MM.1S (cell line): Measurements from ENCODE around the gene SPRED3.

Experiments
- DNase-seq: peaks from one replicate; pipeline ENCODE4 v3.0.0-alpha.2; 2015
- H2AFZ ChIP-seq: fragments of 300-600 bp; sonication (generic); 2 replicates; pipeline ENCODE4 v1.6.0; 2016; ENCODE audit warnings: antibody characterized with exemption, low read length
- H3F3A ChIP-seq: fragments of 300-600 bp; sonication (generic); 2 replicates; pipeline ENCODE4 v1.6.1; 2016; ENCODE audit warnings: mild to moderate bottlenecking, antibody characterized with exemption, low read length, moderate library complexity, mixed read lengths; ENCODE audit not compliant: insufficient read depth
- H3K27ac ChIP-seq: fragments of 300-600 bp; sonication (generic); 2 replicates; pipeline ENCODE4 v1.5.1; 2016; ENCODE audit warnings: mild to moderate bottlenecking, low read length
- H3K27me3 ChIP-seq: fragments of 300-600 bp; sonication (generic); replicated peaks from 2 replicates; pipeline ENCODE4 v1.6.0; 2016; ENCODE audit warnings: low read length; ENCODE audit not compliant: insufficient read depth
- H3K36me3 ChIP-seq: fragments of 300-600 bp; sonication (generic); replicated peaks from 2 replicates; pipeline ENCODE4 v1.6.1; 2016; ENCODE audit warnings: mild to moderate bottlenecking, low read length, mixed read lengths; ENCODE audit not compliant: insufficient read depth
- H3K4me1 ChIP-seq: fragments of 300-600 bp; sonication (generic); 2 replicates; pipeline ENCODE4 v1.6.1; 2016; ENCODE audit warnings: low read length, mixed read lengths
- H3K4me2 ChIP-seq: fragments of 300-600 bp; sonication (generic); 2 replicates; pipeline ENCODE4 v1.6.0; 2016; ENCODE audit warnings: low read depth, low read length
- H3K4me3 ChIP-seq: fragments of 300-600 bp; sonication (generic); 2 replicates; pipeline ENCODE4 v1.5.1; 2016; ENCODE audit warnings: low read length, mixed read lengths
- H3K79me2 ChIP-seq: fragments of 300-600 bp; sonication (generic); 2 replicates; pipeline ENCODE4 v1.6.1; 2016; ENCODE audit warnings: mixed run types, low read length, mixed read lengths
- H3K9ac ChIP-seq: fragments of 300-600 bp; sonication (generic); 2 replicates; pipeline ENCODE4 v1.6.1; 2016; ENCODE audit warnings: low read length, mixed read lengths
- H3K9me2 ChIP-seq: fragments of 300-600 bp; sonication (generic); replicated peaks from 2 replicates; pipeline ENCODE4 v1.6.1; 2016; ENCODE audit warnings: mild to moderate bottlenecking, low read length, mixed read lengths; ENCODE audit not compliant: insufficient read depth
- H3K9me3 ChIP-seq: fragments of 300-600 bp; sonication (generic); replicated peaks from 2 replicates; pipeline ENCODE4 v1.6.1; 2016; ENCODE audit warnings: mild to moderate bottlenecking, low read length, mixed read lengths; ENCODE audit not compliant: insufficient read depth
- H4K20me1 ChIP-seq: fragments of 300-600 bp; sonication (generic); 2 replicates; pipeline ENCODE4 v1.6.1; 2016; ENCODE audit warnings: mild to moderate bottlenecking, low read length, moderate library complexity, mixed read lengths; ENCODE audit not compliant: insufficient read depth
- EZH2 ChIP-seq: fragments of 300-600 bp; sonication (generic); optimal IDR thresholded peaks from 2 replicates; pipeline ENCODE3; 2017; ENCODE audit warnings: low read depth, mild to moderate bottlenecking, antibody characterized with exemption, low read length, mixed read lengths
- EZH2phosphoT487 ChIP-seq: fragments of 300-600 bp; sonication (generic); IDR thresholded peaks from 2 replicates; pipeline ENCODE4 v1.6.1; 2018; ENCODE audit warnings: antibody characterized with exemption, low read length
- TF ChIP-seq, protein P1 (sequence below): fragments of 300-600 bp; sonication (generic); IDR thresholded peaks from 2 replicates; pipeline ENCODE4 v1.5.1; 2016; ENCODE audit warnings: antibody characterized with exemption, low read length, mixed read lengths

Gene SPRED3

GRCh38 chr19:38386971-38387549 is 1.4 kb upstream of the SPRED3 start:
- H3K4me2 ChIP-seq: peak overlapping the region; percentile 87
- 0 out of 2 replicates have a peak overlapping the region, but pooled peaks have one; percentile 36 for H2AFZ ChIP-seq
- H4K20me1 ChIP-seq: no peaks in the 10 kb centered on the region
- no peak overlapping the region for H3K27ac ChIP-seq
- H3K4me1 ChIP-seq: 0 out of 2 replicates have a peak, but pooled peaks cover 2% of the 10 kb centered on the region
- TF ChIP-seq EZH2: no peak
- TF ChIP-seq, protein P1, sequence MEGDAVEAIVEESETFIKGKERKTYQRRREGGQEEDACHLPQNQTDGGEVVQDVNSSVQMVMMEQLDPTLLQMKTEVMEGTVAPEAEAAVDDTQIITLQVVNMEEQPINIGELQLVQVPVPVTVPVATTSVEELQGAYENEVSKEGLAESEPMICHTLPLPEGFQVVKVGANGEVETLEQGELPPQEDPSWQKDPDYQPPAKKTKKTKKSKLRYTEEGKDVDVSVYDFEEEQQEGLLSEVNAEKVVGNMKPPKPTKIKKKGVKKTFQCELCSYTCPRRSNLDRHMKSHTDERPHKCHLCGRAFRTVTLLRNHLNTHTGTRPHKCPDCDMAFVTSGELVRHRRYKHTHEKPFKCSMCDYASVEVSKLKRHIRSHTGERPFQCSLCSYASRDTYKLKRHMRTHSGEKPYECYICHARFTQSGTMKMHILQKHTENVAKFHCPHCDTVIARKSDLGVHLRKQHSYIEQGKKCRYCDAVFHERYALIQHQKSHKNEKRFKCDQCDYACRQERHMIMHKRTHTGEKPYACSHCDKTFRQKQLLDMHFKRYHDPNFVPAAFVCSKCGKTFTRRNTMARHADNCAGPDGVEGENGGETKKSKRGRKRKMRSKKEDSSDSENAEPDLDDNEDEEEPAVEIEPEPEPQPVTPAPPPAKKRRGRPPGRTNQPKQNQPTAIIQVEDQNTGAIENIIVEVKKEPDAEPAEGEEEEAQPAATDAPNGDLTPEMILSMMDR: no peak
- TF ChIP-seq EZH2phosphoT487: no peak
- H3K9me3 ChIP-seq: no peaks in the 10 kb centered on the region
- H3K79me2 ChIP-seq: no peaks in the 10 kb centered on the region
- peaks cover under 1% of the 10 kb centered on the region; the same call in 1 of the 2 replicates for H3K36me3 ChIP-seq
- no peaks in the 10 kb centered on the region for H3K9me2 ChIP-seq
- no peaks in the 10 kb centered on the region; the same call in 1 of the 2 replicates for H3F3A ChIP-seq
- H3K9ac ChIP-seq: no peak overlapping the region; the same call in 1 of the 2 replicates
- peaks cover 34% of the 10 kb centered on the region for H3K27me3 ChIP-seq
- no peak for DNase-seq
- peak overlapping the region; percentile 60 for H3K4me3 ChIP-seq

GRCh38 chr19:38387550-38388348 is 748 bp upstream of the SPRED3 start, which contains the start of gene GGN:
Gene GGN, minus strand, starts transcription at chr19:38388034. Its CDS starts 773 bp downstream, at chr19:38387261.
- no peaks in the 10 kb centered on the region for H3K9me3 ChIP-seq
- peak; percentile 60 for DNase-seq
- H3K9ac ChIP-seq: no peak within 1 kb of the TSS; the same call in 1 of the 2 replicates
- 0 out of 2 replicates have a peak within 1 kb of the TSS, but pooled peaks have one; percentile 36 for H2AFZ ChIP-seq
- TF ChIP-seq EZH2 (no peak), EZH2phosphoT487 (no peak)
- TF ChIP-seq, protein P1: no peak
- H3K36me3 ChIP-seq: no peaks in the 10 kb centered on the region
- H3K27me3 ChIP-seq: peaks cover 39% of the 10 kb centered on the region
- H3K27ac ChIP-seq: no peak within 1 kb of the TSS
- H3F3A ChIP-seq: no peaks in the 10 kb centered on the region; the same call in 1 of the 2 replicates
- H3K4me1 ChIP-seq: 0 out of 2 replicates have a peak, but pooled peaks cover 2% of the 10 kb centered on the region
- H3K79me2 ChIP-seq: no peaks in the 10 kb centered on the region
- peak within 1 kb of the TSS; percentile 60 for H3K4me3 ChIP-seq
- H3K4me2 ChIP-seq: peak within 1 kb of the TSS; percentile 87
- no peaks in the 10 kb centered on the region for H3K9me2 ChIP-seq
- no peaks in the 10 kb centered on the region for H4K20me1 ChIP-seq

DNA sequence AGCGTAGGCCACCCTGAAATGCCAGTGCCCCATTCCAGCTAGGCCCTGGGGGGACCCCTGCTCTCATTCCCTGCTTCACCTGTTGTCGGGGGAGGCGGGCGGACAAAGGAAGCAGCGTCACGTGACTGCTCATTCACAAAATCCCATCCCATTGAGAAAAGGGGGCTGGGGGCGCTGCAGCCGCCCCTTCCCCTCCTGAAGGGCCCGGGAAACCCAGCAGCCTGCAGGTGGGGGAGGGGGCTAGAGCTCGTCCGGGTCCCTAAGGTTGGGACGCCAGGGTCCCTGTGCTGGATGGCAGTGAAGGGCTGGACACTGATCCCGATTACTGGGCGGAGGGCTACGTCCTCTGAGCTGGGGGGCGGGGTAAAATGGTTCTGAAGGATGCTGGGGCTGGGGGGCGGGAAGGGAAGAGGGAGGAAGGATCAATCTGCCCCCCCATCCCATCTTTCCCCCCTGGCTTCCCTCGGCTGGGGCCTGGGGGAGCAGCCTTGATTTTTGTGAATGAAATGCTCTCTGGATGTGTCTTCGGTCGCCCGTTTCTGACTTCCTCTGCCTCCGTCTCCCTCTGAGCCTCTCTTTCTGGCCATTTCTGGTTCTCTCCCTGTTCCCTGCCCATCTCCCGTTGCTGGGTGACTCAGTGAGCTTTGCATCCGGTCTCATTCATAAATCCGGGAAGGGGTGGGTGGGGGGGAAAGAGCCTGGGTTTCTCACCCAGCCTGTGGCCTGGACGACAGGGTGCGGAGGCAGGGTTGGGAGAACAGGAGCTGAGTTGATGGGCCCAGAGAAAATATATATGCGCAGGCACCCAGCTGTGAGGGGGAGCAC is 816 bp downstream of the SPRED3 start:
- no peak overlapping the region for H2AFZ ChIP-seq
- H3K9me3 ChIP-seq: no peaks in the 10 kb centered on the region
- H4K20me1 ChIP-seq: no peaks in the 10 kb centered on the region
- no peak overlapping the region for H3K4me2 ChIP-seq
- H3K36me3 ChIP-seq: no peaks in the 10 kb centered on the region
- DNase-seq: no peak
- no peaks in the 10 kb centered on the region; the same call in 1 of the 2 replicates for H3F3A ChIP-seq
- no peak overlapping the region for H3K4me3 ChIP-seq
- H3K9me2 ChIP-seq: no peaks in the 10 kb centered on the region
- H3K27me3 ChIP-seq: peaks cover 55% of the 10 kb centered on the region
- no peaks in the 10 kb centered on the region for H3K79me2 ChIP-seq
- no peak overlapping the region for H3K27ac ChIP-seq
- TF ChIP-seq EZH2phosphoT487: no peak
- TF ChIP-seq, protein P1: no peak
- TF ChIP-seq EZH2: no peak
- no peak overlapping the region for H3K9ac ChIP-seq
- 0 out of 2 replicates have a peak, but pooled peaks cover 2% of the 10 kb centered on the region for H3K4me1 ChIP-seq
